SKM-1 treated with dmso at 0.1 percent for 144 hours (cell line): Measurements from ENCODE around the gene MGAT4B.
"Not testable (repeated sequence)": the region's sequence is repeated elsewhere in the genome, so short reads cannot be mapped to it uniquely, and the experiment has no call there.

Experiments
- DNase-seq: peaks from one replicate; lab custom pipeline; 2025; ENCODE audit not compliant: unreplicated experiment; lab: John Stamatoyannopoulos, UW

MGAT4B gene

GRCh38 chr5:179806250-179807048 lies at the start of gene MGAT4B:
Gene MGAT4B (minus strand): TSS chr5:179806866. CDS start chr5:179806583, 283 bp downstream.
- peak; percentile 69 for DNase-seq

DNA sequence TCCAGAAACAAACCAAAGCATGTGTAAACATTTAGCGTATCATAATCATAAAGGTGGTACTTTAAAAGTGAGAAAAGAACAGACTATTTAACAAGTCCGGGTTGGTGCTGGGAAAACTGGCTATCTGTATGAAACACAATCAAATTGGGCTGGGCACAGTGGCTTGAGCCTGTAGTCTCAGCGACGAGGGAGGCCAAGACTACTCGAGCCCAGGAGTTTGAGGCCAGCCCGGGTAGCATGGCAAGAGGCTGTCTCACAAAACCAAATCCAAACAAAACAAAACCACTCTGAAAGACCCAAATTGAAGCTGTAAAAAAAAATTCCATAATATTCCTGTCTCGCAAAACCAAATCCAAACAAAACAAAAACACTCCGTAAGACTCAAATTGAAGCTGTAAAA lies 47.7 kb upstream of the MGAT4B start:
- DNase-seq = no peak

DNA sequence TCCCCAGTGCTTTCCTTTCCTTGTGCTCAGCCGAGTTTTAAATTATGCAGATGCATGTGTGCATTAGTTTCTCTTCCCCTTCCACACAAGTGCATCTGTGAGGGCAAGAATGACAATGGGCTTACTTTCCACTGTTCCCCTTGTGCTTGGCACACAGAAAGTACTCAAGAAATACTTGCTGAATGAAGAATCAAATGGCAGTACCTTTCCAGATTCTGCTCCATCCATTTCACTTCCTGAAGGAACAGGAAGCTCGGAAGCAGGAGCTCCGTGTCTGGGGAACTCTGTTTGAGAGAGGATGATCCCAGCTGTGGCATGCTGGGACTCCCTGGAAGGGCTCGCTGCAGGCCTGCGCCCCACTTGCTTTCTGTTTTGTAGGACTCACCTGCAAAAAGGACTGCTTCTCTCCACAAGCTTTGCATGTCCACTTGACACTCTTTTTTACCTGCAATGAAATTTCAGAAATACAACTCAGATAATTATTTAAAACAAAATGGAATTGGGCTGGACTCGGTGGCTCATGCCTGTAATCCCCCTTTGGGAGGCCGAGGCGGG lies 46.4 kb upstream of the MGAT4B start:
- no peak for DNase-seq

DNA sequence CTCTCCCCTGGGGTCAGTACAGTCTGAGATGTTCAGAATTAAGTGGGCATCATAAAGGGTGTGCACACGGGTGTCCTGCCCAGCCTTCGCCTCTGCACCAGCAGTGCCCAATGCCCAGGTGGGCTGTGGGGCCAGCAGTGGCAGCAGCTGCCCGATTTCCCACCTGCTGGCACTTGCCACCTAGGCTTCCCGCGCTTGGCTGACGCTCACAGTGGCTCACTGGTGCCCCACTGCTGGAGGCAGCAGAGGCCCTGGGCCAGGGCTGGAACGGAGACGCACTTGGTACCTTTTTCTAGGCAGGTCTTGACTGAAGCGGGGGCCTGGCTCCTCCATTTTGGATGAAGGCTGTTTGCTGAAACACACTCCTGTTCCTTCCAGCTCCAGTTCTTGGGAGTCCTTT lies 35.0 kb upstream of the MGAT4B start:
- no peak for DNase-seq

GRCh38 chr5:179840766-179841165 lies 34.1 kb upstream of the MGAT4B start:
- no peak for DNase-seq

DNA sequence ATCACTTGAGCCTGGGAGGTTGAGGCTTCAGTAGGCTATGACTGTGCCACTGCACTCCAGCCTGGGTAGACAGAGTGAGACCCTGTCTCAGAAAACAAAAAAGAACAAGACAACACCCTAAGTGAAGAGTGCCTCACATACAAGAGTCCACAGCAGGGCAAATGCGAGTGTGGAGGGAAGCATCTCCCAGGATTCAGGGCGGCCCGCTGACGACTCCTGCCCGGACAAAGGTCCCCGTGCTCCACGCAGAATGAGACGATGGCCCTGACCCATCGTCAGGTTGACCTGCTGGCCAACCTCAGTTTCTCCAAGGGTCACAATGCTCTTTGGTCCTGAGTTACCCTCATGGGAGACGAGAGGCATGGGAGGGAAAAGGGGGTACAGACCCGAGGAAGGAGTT lies 33.7 kb upstream of the MGAT4B start:
- DNase-seq = no peak

DNA sequence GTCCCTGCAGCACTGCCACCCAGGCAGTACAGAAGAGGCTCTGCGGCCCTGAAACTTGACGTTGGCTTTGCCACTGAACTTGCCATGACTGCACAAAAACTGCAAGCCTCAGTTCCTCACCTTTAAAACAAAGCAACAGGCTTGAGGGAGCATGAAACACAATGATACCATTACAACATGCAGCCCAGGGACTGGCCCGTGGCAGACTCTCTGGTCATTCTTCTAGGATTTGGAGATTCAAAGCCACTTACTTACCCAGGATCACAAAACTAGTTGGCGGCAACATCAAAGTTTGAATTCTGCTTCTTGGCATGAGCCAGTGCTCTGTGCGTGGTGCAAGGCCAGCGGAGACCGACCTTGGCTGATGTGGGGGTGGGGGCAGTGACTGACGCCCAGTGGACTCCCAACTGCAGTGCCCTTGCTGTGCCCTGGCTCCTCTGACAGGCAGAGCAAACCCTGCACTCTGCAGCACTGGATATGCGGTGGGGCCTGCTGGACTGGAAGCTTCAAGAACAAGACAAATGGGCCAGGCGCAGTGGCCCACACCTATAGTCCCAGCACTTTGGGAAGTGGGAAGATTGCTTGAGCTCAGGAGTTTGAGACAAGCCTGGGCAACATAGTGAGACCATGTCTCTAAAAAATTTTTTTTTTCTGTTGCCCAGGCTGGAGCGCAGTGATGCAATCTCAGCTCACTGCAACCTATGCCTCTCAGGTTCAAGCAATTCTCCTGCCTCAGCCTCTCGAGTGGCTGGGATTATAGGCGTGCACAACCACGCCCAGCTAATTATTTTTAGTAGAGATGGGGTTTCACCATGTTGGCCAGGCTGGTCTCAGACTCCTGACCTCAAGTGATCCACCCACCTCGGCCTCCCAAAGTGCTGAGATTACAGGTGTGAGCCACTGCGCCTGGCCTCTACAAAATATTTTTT lies 32.9 kb upstream of the MGAT4B start:
- no peak for DNase-seq

DNA sequence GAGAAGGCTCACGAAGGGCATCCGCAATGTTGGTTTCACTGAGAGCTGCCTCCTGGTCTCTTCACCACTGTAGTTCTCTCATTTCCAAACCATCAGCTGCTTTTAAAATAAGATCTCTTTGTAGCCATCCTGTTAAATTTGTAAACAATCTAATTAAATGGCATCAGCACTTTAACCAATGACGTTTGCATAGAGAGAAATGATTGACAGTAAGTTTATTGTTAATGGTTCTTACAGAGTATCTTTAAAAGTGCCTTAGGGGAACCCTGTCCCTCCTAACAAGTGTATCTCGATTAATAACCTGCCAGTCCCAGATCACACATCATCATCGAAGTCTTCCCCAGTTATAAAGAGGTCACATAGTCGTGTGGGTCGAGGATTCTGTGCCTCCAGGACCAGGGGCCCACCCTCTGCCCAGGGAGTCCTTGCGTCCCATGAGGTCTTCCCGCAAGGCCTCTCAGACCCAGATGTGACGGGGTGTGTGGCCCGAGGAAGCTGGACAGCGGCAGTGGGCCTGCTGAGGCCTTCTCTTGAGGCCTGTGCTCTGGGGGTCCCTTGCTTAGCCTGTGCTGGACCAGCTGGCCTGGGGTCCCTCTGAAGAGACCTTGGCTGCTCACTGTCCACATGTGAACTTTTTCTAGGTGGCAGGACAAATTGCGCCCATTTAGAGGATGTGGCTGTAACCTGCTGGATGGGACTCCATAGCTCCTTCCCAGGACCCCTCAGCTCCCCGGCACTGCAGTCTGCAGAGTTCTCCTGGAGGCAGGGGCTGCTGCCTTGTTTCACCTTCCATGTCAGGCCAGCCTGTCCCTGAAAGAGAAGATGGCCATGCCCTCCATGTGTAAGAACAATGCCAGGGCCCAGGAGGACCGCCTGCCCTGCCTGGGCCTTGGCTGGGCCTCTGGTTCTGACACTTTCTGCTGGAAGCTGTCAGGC lies 30.7 kb upstream of the MGAT4B start:
- DNase-seq = no peak

GRCh38 chr5:179836225-179837019 lies 29.8 kb upstream of the MGAT4B start:
- DNase-seq = no peak

DNA sequence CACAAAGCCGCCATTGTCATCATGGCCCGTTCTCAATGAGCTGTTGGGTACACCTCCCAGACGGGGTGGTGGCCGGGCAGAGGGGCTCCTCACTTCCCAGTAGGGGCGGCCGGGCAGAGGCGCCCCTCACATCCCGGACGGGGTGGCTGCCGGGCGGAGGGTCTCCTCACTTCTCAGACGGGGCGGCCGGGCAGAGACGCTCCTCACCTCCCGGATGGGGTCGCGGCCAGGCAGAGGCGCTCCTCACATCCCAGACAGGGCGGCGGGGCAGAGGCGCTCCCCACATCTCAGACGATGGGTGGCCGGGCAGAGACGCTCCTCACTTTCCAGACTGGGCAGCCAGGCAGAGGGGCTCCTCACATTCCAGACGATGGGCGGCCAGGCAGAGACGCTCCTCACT lies 28.2 kb upstream of the MGAT4B start:
- DNase-seq = not testable (repeated sequence)

DNA sequence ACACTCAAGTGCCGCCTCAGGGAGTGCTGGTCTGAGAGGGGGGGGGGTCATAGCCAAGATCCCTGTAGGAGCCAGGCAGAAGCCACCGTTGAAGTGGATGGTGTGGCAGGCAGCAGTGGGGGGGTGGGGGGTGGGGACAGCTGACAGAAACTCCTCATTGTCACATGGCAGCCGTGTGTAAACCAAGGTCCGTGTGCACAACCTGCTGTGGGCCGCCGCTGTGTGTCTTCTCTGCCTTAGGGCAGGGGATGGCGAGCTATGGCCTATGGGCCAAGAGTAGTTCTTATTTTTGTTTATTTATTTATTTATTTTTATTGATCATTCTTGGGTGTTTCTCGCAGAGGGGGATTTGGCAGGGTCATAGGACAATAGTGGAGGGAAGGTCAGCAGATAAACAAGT lies 27.5 kb upstream of the MGAT4B start:
- no peak for DNase-seq

DNA sequence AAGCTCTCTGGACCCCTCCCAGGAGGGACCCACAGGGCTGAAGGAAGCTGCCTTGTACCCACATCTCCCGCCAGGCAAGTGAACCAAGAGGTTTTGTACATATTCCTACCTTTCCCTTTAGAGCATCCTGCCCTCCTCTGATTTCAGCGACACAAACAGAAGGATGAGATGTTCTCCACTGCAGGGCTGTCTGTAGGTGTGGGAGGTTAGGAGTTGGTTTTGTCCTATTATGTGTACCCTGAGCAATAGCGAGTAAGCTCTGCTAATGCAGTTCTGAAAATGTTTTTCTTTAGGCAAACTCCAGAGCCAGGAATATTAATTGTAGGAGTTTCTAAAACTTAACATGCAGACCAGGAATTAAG lies 27.0 kb upstream of the MGAT4B start:
- no peak for DNase-seq

DNA sequence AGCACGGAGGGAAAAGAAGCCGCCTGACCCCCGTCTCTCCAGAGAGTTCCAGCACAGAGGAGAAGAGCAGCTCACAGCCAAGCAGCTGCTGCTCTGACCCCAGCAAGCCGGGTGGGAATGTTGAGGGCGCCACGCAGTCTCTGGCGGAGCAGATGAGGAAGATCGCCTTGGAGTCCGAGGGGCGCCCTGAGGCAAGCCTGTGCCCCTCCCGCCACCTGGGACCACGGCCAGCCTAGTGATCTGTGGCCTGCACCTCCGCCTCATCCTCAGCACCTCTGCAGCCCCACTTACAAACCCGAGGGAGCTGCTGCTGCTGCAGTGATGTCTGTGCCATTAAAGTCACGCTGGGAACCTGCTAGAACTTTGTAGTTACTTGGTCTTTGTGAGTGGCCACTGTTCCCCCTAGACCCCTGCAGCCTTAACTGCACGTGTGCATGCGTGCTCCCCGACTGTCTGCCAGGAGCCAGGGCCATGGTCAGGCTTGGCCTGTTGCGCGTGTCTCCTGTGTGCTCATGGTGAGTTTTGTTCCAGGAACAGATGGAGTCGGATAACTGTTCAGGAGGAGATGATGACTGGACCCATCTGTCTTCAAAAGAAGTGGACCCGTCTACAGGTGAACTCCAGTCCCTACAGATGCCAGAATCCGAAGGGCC lies 26.5 kb upstream of the MGAT4B start:
- DNase-seq = no peak

DNA sequence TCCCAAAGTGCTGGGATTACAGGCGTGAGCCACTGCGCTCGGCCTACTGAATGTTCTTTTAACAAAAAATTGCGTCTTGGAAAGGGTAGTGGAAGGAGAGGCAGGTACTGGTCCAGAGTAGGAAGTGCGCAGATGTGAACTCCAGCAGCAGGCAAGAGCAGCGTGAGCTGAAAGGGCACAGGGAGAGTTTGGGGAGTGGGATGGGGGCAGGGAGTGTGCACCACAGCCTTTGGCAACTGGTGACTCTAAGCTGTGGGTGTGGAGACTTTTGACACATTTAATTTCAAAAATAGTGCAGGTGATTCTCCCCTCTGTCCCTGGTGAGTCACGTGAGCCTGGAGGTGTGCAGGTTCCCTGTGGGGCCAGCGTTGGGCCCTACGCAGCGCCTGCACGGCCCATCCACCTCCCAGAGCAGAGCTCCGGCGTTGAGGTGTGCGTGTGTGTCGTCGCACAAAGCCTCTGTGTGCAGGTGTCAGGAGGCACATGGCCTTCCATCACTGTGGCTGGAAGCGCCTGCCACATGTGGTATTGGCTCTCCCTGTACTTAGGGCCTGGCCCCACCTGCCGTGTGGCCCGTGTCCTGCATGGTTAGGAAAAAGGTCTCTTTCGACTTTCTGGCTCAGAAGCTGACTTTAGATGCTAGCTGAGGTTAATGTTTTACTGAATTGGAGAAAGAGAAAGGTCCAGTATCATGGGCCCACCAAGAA lies 25.5 kb upstream of the MGAT4B start:
- no peak for DNase-seq

- no peak for DNase-seq
Observed at GRCh38 chr5:179830818-179831468, 24.3 kb upstream of the MGAT4B start.

GRCh38 chr5:179829732-179830435 lies 23.2 kb upstream of the MGAT4B start:
- DNase-seq = no peak

DNA sequence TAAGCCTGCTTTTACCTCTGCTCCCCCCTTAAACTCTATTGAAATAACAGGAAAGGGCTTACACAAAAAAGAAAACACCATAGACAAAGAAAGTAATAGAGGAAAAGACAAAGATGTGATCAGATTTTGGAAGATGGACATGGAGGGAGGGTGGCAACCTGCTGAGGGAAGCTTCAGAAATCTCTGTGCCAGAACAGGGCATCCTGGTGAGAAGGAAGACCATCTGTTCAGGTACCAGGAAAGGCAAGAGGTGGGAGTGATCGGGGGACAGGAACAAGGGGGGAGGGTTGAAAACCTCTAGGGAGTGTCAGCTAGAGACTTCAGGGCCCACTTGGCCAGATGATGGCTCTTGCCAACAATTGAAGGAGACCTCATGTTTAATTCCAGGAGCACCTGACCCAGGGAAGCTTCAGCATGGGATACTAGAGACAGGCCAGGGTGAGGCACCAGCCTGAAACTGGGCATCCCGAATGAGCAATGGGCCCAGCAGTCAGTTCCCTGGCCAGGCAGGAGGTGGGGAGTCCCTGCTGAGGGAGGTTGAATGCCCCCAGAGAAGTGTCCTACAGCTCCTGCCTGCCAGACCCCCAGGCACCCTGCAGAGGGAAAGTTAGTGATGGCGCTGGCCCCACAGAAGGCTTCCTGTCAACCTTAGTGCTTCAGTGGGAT lies 22.2 kb upstream of the MGAT4B start:
- no peak for DNase-seq
